ENCODE data around the gene THSD7A.
A peak's percentile ranks its signal among the peaks of the same experiment; 100 is the strongest.

The THSD7A gene

GRCh38 chr7:11732207-11732606 is 99.8 kb downstream of the THSD7A start:
- TF ChIP-seq CTCF (IDR thresholded peaks at IDR 0.05; ENCODE audit: unreplicated experiment in 3 of 3), result no peak
- Mint-ChIP-seq H3K36me3 (ENCODE audit: low read depth) (no peaks in the 10 kb centered on the region), H3K27me3 (ENCODE audit: low read depth) (no peaks in the 10 kb centered on the region), H3K9me3 (no peaks in the 10 kb centered on the region), H3K4me3 (no peak overlapping the region), H3K4me1 (peaks cover 2% of the 10 kb centered on the region), H3K27ac (no peak overlapping the region)

- Mint-ChIP-seq H3K4me3 (no peak overlapping the region), H3K27me3 (ENCODE audit: low read depth) (no peaks in the 10 kb centered on the region), H3K9me3 (no peaks in the 10 kb centered on the region), H3K27ac (no peak overlapping the region), H3K36me3 (ENCODE audit: low read depth) (no peaks in the 10 kb centered on the region), H3K4me1 (peaks cover 10% of the 10 kb centered on the region)
- no peak for TF ChIP-seq CTCF (IDR thresholded peaks at IDR 0.05; ENCODE audit: unreplicated experiment in 3 of 3)
Observed at GRCh38 chr7:11730725-11731124, 101.3 kb downstream of the THSD7A start.

- H3K4me1 Mint-ChIP-seq, result peaks cover 10% of the 10 kb centered on the region
- H3K36me3 Mint-ChIP-seq (ENCODE audit: low read depth), result peaks cover 8% of the 10 kb centered on the region
- H3K4me3 Mint-ChIP-seq, result no peak overlapping the region
- no peak overlapping the region for H3K27ac Mint-ChIP-seq
- no peaks in the 10 kb centered on the region for H3K27me3 Mint-ChIP-seq (ENCODE audit: low read depth)
- TF ChIP-seq CTCF (IDR thresholded peaks at IDR 0.05; ENCODE audit: unreplicated experiment in 3 of 3), result no peak
- H3K9me3 Mint-ChIP-seq, result no peaks in the 10 kb centered on the region
Observed at GRCh38 chr7:11727864-11728263, 104.1 kb downstream of the THSD7A start.

GRCh38 chr7:11726794-11727155 is 105.2 kb downstream of the THSD7A start:
- H3K9me3 Mint-ChIP-seq, result no peaks in the 10 kb centered on the region
- H3K27ac Mint-ChIP-seq, result peak overlapping the region; percentile 8 to 28 (median 9)
- H3K4me1 Mint-ChIP-seq, result peaks cover 10% of the 10 kb centered on the region
- H3K27me3 Mint-ChIP-seq (ENCODE audit: low read depth), result no peaks in the 10 kb centered on the region
- TF ChIP-seq CTCF (IDR thresholded peaks at IDR 0.05; ENCODE audit: unreplicated experiment in 3 of 3), result no peak
- peaks cover 8% of the 10 kb centered on the region for H3K36me3 Mint-ChIP-seq (ENCODE audit: low read depth)
- H3K4me3 Mint-ChIP-seq, result peak overlapping the region in 1 of 3 experiments; percentile 47

- Mint-ChIP-seq H3K27ac (peak overlapping the region in 2 of 3 experiments; percentile 9 to 28), H3K4me3 (peak overlapping the region in 1 of 3 experiments; percentile 47), H3K4me1 (peaks cover 10% of the 10 kb centered on the region), H3K36me3 (ENCODE audit: low read depth) (peaks cover 8% of the 10 kb centered on the region), H3K9me3 (no peaks in the 10 kb centered on the region), H3K27me3 (ENCODE audit: low read depth) (no peaks in the 10 kb centered on the region)
- no peak for TF ChIP-seq CTCF (IDR thresholded peaks at IDR 0.05; ENCODE audit: unreplicated experiment in 3 of 3)
Observed at GRCh38 chr7:11726001-11726793, 105.8 kb downstream of the THSD7A start.

GRCh38 chr7:11716185-11716584 is 115.8 kb downstream of the THSD7A start:
- TF ChIP-seq CTCF (IDR thresholded peaks at IDR 0.05; ENCODE audit: unreplicated experiment in 3 of 3), result no peak
- Mint-ChIP-seq H3K4me3 (no peak overlapping the region), H3K36me3 (ENCODE audit: low read depth) (no peaks in the 10 kb centered on the region), H3K9me3 (no peaks in the 10 kb centered on the region), H3K27ac (no peak overlapping the region), H3K27me3 (ENCODE audit: low read depth) (no peaks in the 10 kb centered on the region), H3K4me1 (peaks cover 8% of the 10 kb centered on the region)
